Astrocyte (in vitro differentiated cells and primary cell): ENCODE data around the gene ENTREP1. TPM values are rescaled to one million over a fixed set of nuclear protein-coding genes. Genes with fewer than 3 reads are reported as not detected.

Experiments used
- DNase-seq: peaks from one replicate; pipeline ENCODE4 v3.0.0-alpha.2; 2010; ENCODE audit warnings: low read depth
- FAIRE-seq: peaks from 2 replicates; lab custom pipeline; 2011; peaks lifted over from hg19 to GRCh38; lab: Jason Lieb, UNC
- H2AFZ ChIP-seq: 2 replicates; pipeline ENCODE4 v1.6.0; 2012; ENCODE audit warnings: low read depth, low read length, inconsistent platforms
- H3K27ac ChIP-seq: 2 replicates; pipeline ENCODE4 v1.5.1; 2011; ENCODE audit warnings: low read depth, low read length, inconsistent platforms
- H3K27me3 ChIP-seq: 2 replicates; pipeline ENCODE4 v1.6.0; 2011; ENCODE audit warnings: low read length, inconsistent platforms; ENCODE audit not compliant: insufficient read depth
- H3K36me3 ChIP-seq: 2 replicates; pipeline ENCODE4 v1.5.1; 2011; ENCODE audit warnings: low read length, inconsistent platforms; ENCODE audit not compliant: insufficient read depth
- H3K4me1 ChIP-seq: 2 replicates; pipeline ENCODE4 v1.5.1; 2011; ENCODE audit warnings: low read length, inconsistent platforms; ENCODE audit not compliant: insufficient read depth
- H3K4me2 ChIP-seq: 2 replicates; pipeline ENCODE4 v1.6.0; 2012; ENCODE audit warnings: low read length, inconsistent platforms
- H3K4me3 ChIP-seq: 2 replicates; pipeline ENCODE4 v1.5.1; 2011; ENCODE audit warnings: low read depth, mild to moderate bottlenecking, low read length, inconsistent platforms; ENCODE audit not compliant: insufficient read depth
- H3K79me2 ChIP-seq: 2 replicates; pipeline ENCODE4 v1.6.0; 2012; ENCODE audit warnings: mild to moderate bottlenecking, low read length, inconsistent platforms; ENCODE audit not compliant: insufficient read depth
- H3K9ac ChIP-seq: 2 replicates; pipeline ENCODE4 v1.6.0; 2012; ENCODE audit warnings: mild to moderate bottlenecking, low read length, inconsistent platforms
- H3K9me3 ChIP-seq: 2 replicates; pipeline ENCODE4 v1.5.1; 2012; ENCODE audit warnings: low read depth, mild to moderate bottlenecking, low read length, inconsistent platforms; ENCODE audit not compliant: insufficient read depth
- H4K20me1 ChIP-seq: 2 replicates; pipeline ENCODE4 v1.6.0; 2012; ENCODE audit warnings: low read length, inconsistent platforms; ENCODE audit not compliant: insufficient read depth
- H3K27ac Mint-ChIP-seq: one replicate; pipeline ENCODE4 v1.8.0; 2021; ENCODE audit warnings: mild to moderate bottlenecking, mixed read lengths; ENCODE audit not compliant: unreplicated experiment
- H3K27me3 Mint-ChIP-seq: one replicate; pipeline ENCODE4 v1.8.0; 2021; ENCODE audit warnings: low read depth, mixed read lengths; ENCODE audit not compliant: unreplicated experiment
- H3K36me3 Mint-ChIP-seq: one replicate; pipeline ENCODE4 v1.8.0; 2021; ENCODE audit warnings: low read depth, mixed read lengths; ENCODE audit not compliant: unreplicated experiment
- H3K4me1 Mint-ChIP-seq: one replicate; pipeline ENCODE4 v1.8.0; 2021; ENCODE audit warnings: low read depth, mixed read lengths; ENCODE audit not compliant: unreplicated experiment
- H3K4me3 Mint-ChIP-seq: one replicate; pipeline ENCODE4 v1.8.0; 2021; ENCODE audit warnings: mild to moderate bottlenecking, moderate library complexity, mixed read lengths; ENCODE audit not compliant: unreplicated experiment
- H3K9me3 Mint-ChIP-seq: one replicate; pipeline ENCODE4 v1.8.0; 2021; ENCODE audit warnings: mild to moderate bottlenecking, mixed read lengths; ENCODE audit not compliant: unreplicated experiment
- CTCF ChIP-seq: IDR thresholded peaks from 2 replicates; pipeline ENCODE4 v1.5.1; 2011; ENCODE audit warnings: low read depth, mild to moderate bottlenecking, inconsistent platforms, low read length, moderate library complexity; ENCODE audit not compliant: insufficient read depth
- EZH2 ChIP-seq: IDR thresholded peaks from 2 replicates; pipeline ENCODE4 v1.6.1; 2012; ENCODE audit warnings: mild to moderate bottlenecking, low read length, inconsistent platforms; ENCODE audit not compliant: insufficient read depth
- total RNA-seq: library from RNA; stranded (reverse); gene quantifications from 2 replicates; pipeline ENCODE4 v1.2.1, GENCODE V29; 2021

The ENTREP1 gene
- total RNA-seq, 1 donor from 2014 or later, result 3.4 TPM

GRCh38 chr9:69342769-69343168 lies 17.8 kb downstream of the ENTREP1 start:
- no peak overlapping the region for H3K27ac ChIP-seq
- H3K4me2 ChIP-seq, result no peak overlapping the region
- TF ChIP-seq CTCF (no peak), EZH2 (no peak)
- H3K36me3 ChIP-seq, result no peaks in the 10 kb centered on the region
- no peak overlapping the region for H2AFZ ChIP-seq
- Mint-ChIP-seq H3K4me3 (no peak overlapping the region), H3K27me3 (no peaks in the 10 kb centered on the region), H3K27ac (no peak overlapping the region), H3K9me3 (no peaks in the 10 kb centered on the region), H3K36me3 (no peaks in the 10 kb centered on the region), H3K4me1 (no peaks in the 10 kb centered on the region)
- H3K4me3 ChIP-seq, result no peak overlapping the region
- H3K79me2 ChIP-seq, result no peaks in the 10 kb centered on the region
- H3K9me3 ChIP-seq, result no peaks in the 10 kb centered on the region
- no peaks in the 10 kb centered on the region for H3K4me1 ChIP-seq
- DNase-seq (no peak), FAIRE-seq (no peak)
- H3K27me3 ChIP-seq, result no peaks in the 10 kb centered on the region
- no peaks in the 10 kb centered on the region for H4K20me1 ChIP-seq
- no peak overlapping the region for H3K9ac ChIP-seq

- no peaks in the 10 kb centered on the region for H4K20me1 ChIP-seq
- Mint-ChIP-seq H3K27me3 (no peaks in the 10 kb centered on the region), H3K4me1 (no peaks in the 10 kb centered on the region), H3K27ac (no peak overlapping the region), H3K9me3 (peaks cover 3% of the 10 kb centered on the region), H3K4me3 (no peak overlapping the region), H3K36me3 (no peaks in the 10 kb centered on the region)
- no peak overlapping the region for H3K9ac ChIP-seq
- H3K4me2 ChIP-seq, result no peak overlapping the region
- no peak overlapping the region for H3K4me3 ChIP-seq
- no peaks in the 10 kb centered on the region for H3K36me3 ChIP-seq
- no peaks in the 10 kb centered on the region for H3K4me1 ChIP-seq
- no peak overlapping the region for H2AFZ ChIP-seq
- FAIRE-seq, result no peak
- no peak for TF ChIP-seq CTCF
- TF ChIP-seq EZH2, result no peak
- H3K9me3 ChIP-seq, result no peaks in the 10 kb centered on the region
- H3K79me2 ChIP-seq, result no peaks in the 10 kb centered on the region
- no peaks in the 10 kb centered on the region for H3K27me3 ChIP-seq
- no peak for DNase-seq
- H3K27ac ChIP-seq, result no peak overlapping the region
These were observed 19.4 kb downstream of the ENTREP1 start for GRCh38 chr9:69344459-69344858.

GRCh38 chr9:69346596-69347390 lies 21.8 kb downstream of the ENTREP1 start:
- no peaks in the 10 kb centered on the region for H3K4me1 Mint-ChIP-seq
- Histone ChIP-seq H3K4me1 (no peaks in the 10 kb centered on the region), H3K27me3 (no peaks in the 10 kb centered on the region), H3K4me3 (no peak overlapping the region), H4K20me1 (no peaks in the 10 kb centered on the region), H3K4me2 (no peak overlapping the region), H3K9me3 (no peaks in the 10 kb centered on the region), H3K9ac (no peak overlapping the region), H3K27ac (no peak overlapping the region), H3K79me2 (no peaks in the 10 kb centered on the region), H3K36me3 (no peaks in the 10 kb centered on the region), H2AFZ (peak overlapping the region; percentile 23)
- DNase-seq, result no peak
- no peak overlapping the region for H3K4me3 Mint-ChIP-seq
- H3K36me3 Mint-ChIP-seq, result no peaks in the 10 kb centered on the region
- H3K27me3 Mint-ChIP-seq, result no peaks in the 10 kb centered on the region
- H3K27ac Mint-ChIP-seq, result no peak overlapping the region
- FAIRE-seq, result no peak
- TF ChIP-seq CTCF (no peak), EZH2 (no peak)
- peaks cover 3% of the 10 kb centered on the region for H3K9me3 Mint-ChIP-seq
